ENCODE results near the gene PACS1. TPM values are rescaled to one million over a fixed set of nuclear protein-coding genes. Genes with fewer than 3 reads are reported as not detected.

The PACS1 gene
- total and polyA plus RNA-seq, 2 donors (not counting 1 experiment from before 2014, with no cell fraction given), result 131 to 303 TPM

GRCh38 chr11:66293777-66294625 lies 223.9 kb downstream of the PACS1 start:
- Mint-ChIP-seq H3K4me1 (peaks cover 23% of the 10 kb centered on the region), H3K27me3 (peaks cover 18% of the 10 kb centered on the region), H3K27ac (no peak overlapping the region), H3K9me3 (ENCODE audit: insufficient read depth) (no peaks in the 10 kb centered on the region), H3K4me3 (no peak overlapping the region)
- WGBS (ENCODE audit: insufficient coverage), result 79% methylated on average over 26 of the region's 30 CpGs
- peaks cover 0 to 4% (median 0%) of the 10 kb centered on the region in 3 donors for H3K9me3 ChIP-seq (ENCODE audit: control extremely low read depth in 1 of 3, control insufficient read depth in 2 of 3, insufficient read depth in 1 of 3, low read length in 2 of 3)
- H3K79me2 ChIP-seq (ENCODE audit: control insufficient read depth, insufficient read depth, low read length), result no peaks in the 10 kb centered on the region
- H3K9ac ChIP-seq (ENCODE audit: low read length), result no peak overlapping the region
- TF ChIP-seq EZH2 (IDR thresholded peaks at IDR 0.05; ENCODE audit: borderline replicate concordance, insufficient read depth, low read depth, low read length, poor library complexity, severe bottlenecking), result no peak
- TF ChIP-seq, protein P1, sequence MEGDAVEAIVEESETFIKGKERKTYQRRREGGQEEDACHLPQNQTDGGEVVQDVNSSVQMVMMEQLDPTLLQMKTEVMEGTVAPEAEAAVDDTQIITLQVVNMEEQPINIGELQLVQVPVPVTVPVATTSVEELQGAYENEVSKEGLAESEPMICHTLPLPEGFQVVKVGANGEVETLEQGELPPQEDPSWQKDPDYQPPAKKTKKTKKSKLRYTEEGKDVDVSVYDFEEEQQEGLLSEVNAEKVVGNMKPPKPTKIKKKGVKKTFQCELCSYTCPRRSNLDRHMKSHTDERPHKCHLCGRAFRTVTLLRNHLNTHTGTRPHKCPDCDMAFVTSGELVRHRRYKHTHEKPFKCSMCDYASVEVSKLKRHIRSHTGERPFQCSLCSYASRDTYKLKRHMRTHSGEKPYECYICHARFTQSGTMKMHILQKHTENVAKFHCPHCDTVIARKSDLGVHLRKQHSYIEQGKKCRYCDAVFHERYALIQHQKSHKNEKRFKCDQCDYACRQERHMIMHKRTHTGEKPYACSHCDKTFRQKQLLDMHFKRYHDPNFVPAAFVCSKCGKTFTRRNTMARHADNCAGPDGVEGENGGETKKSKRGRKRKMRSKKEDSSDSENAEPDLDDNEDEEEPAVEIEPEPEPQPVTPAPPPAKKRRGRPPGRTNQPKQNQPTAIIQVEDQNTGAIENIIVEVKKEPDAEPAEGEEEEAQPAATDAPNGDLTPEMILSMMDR (IDR thresholded peaks at IDR 0.05), result no peak
- ATAC-seq (ENCODE audit: low read depth), result no peak
- intact Hi-C loops (cut with micrococcal nuclease), result no loop called here
- peak; percentile 24 for DNase-seq
- H3K4me1 ChIP-seq (ENCODE audit: control insufficient read depth in 2 of 2, insufficient read depth in 2 of 2, low read length in 2 of 2), result peaks cover 24 to 25% of the 10 kb centered on the region in 2 donors
- POLR2A ChIA-PET, result no interaction called here
- H4K20me1 ChIP-seq (ENCODE audit: control insufficient read depth, insufficient read depth, low read length, poor library complexity, severe bottlenecking), result no peaks in the 10 kb centered on the region
- H2AFZ ChIP-seq (ENCODE audit: insufficient read depth, low read depth, low read length, poor library complexity, severe bottlenecking), result no peak overlapping the region
- H3K27me3 ChIP-seq (replicated peaks in 1 of 4; ENCODE audit: control extremely low read depth in 1 of 4, control insufficient read depth in 3 of 4, insufficient read depth in 4 of 4, low read length in 3 of 4), result peaks cover 2 to 33% (median 15%) of the 10 kb centered on the region in 4 experiments
- no peaks in the 10 kb centered on the region for H3K36me3 ChIP-seq (replicated peaks in 1 of 2; ENCODE audit: control extremely low read depth in 1 of 2, control insufficient read depth in 1 of 2, extremely low read depth in 1 of 2, insufficient read depth in 2 of 2, low read length in 1 of 2)
- CTCF ChIA-PET, result interaction anchor here (2.1 kb wide), 1 partner anchor 18 kb away, joined by 8 read pairs; no protein-coding TSS in a partner anchor
- H3K4me2 ChIP-seq (replicated peaks; ENCODE audit: low read depth, low read length, poor library complexity, severe bottlenecking), result no peak overlapping the region
- H3K4me3 ChIP-seq (ENCODE audit: control extremely low read depth in 1 of 5, extremely low read depth in 1 of 5, insufficient read depth in 1 of 5, low read depth in 2 of 5, low read length in 4 of 5), result no peak overlapping the region
- H3K27ac ChIP-seq (ENCODE audit: low read length in 2 of 2), result no peak overlapping the region

Other genes with a start within 250 kb of the PACS1 start
- gene SNX32, start 236.3 kb upstream of the PACS1 start, total RNA-seq, result 0.34 and 0.57 TPM in 2 replicates
- 0.89 and 8.8 TPM in 2 replicates for gene SNX32, start 236.3 kb upstream of the PACS1 start, polyA plus RNA-seq
- gene CFL1, start 212.1 kb upstream of the PACS1 start, total RNA-seq, result 439 and 455 TPM in 2 replicates
- gene CFL1, start 212.1 kb upstream of the PACS1 start, polyA plus RNA-seq, result 530 and 990 TPM in 2 replicates
- gene MUS81, start 209.8 kb upstream of the PACS1 start, total RNA-seq, result 71.1 and 74.5 TPM in 2 replicates
- gene MUS81, start 209.8 kb upstream of the PACS1 start, polyA plus RNA-seq, result 134 and 135 TPM in 2 replicates
- gene EFEMP2, start 197.5 kb upstream of the PACS1 start, total RNA-seq, result 9.5 and 11.7 TPM in 2 replicates
- gene EFEMP2, start 197.5 kb upstream of the PACS1 start, polyA plus RNA-seq, result 13.3 and 14.7 TPM in 2 replicates
- gene CTSW, start 190.4 kb upstream of the PACS1 start, total RNA-seq, result 0.84 and 1.3 TPM in 2 replicates
- 4.6 and 5.4 TPM in 2 replicates for gene CTSW, start 190.4 kb upstream of the PACS1 start, polyA plus RNA-seq
- 59.8 and 63.4 TPM in 2 replicates for gene FIBP, start 181.8 kb upstream of the PACS1 start, total RNA-seq
- 94.9 and 128 TPM in 2 replicates for gene FIBP, start 181.8 kb upstream of the PACS1 start, polyA plus RNA-seq
- gene CCDC85B, start 179.6 kb upstream of the PACS1 start, total RNA-seq, result 16.8 and 18.2 TPM in 2 replicates
- 21.8 and 39.5 TPM in 2 replicates for gene CCDC85B, start 179.6 kb upstream of the PACS1 start, polyA plus RNA-seq
- gene FOSL1, start 169.9 kb upstream of the PACS1 start, total RNA-seq, result not detected in 2 replicates
- gene FOSL1, start 169.9 kb upstream of the PACS1 start, polyA plus RNA-seq, result 2.3 and 4.8 TPM in 2 replicates
- 50.6 and 57.6 TPM in 2 replicates for gene C11orf68, start 151.2 kb upstream of the PACS1 start, total RNA-seq
- gene C11orf68, start 151.2 kb upstream of the PACS1 start, polyA plus RNA-seq, result 16.6 and 34.9 TPM in 2 replicates
- 62.9 and 71.7 TPM in 2 replicates for gene DRAP1, start 150.8 kb upstream of the PACS1 start, total RNA-seq
- 83.9 and 90.2 TPM in 2 replicates for gene DRAP1, start 150.8 kb upstream of the PACS1 start, polyA plus RNA-seq
- not detected in 2 replicates for gene TSGA10IP, start 124.8 kb upstream of the PACS1 start, total RNA-seq
- gene TSGA10IP, start 124.8 kb upstream of the PACS1 start, polyA plus RNA-seq, result not detected in 2 replicates
- gene SART1, start 108.5 kb upstream of the PACS1 start, total RNA-seq, result 97.4 and 102 TPM in 2 replicates
- gene SART1, start 108.5 kb upstream of the PACS1 start, polyA plus RNA-seq, result 57.1 and 74.5 TPM in 2 replicates
- 61.0 and 65.2 TPM in 2 replicates for gene EIF1AD, start 68.1 kb upstream of the PACS1 start, total RNA-seq
- 56.9 and 100 TPM in 2 replicates for gene EIF1AD, start 68.1 kb upstream of the PACS1 start, polyA plus RNA-seq
- gene BANF1, start 67.8 kb upstream of the PACS1 start, total RNA-seq, result 99.3 and 99.5 TPM in 2 replicates
- 74.3 and 75.7 TPM in 2 replicates for gene BANF1, start 67.8 kb upstream of the PACS1 start, polyA plus RNA-seq
- gene CST6, start 58.3 kb upstream of the PACS1 start, total RNA-seq, result not detected in 2 replicates
- not detected in 2 replicates for gene CST6, start 58.3 kb upstream of the PACS1 start, polyA plus RNA-seq
- not detected in 2 replicates for gene CATSPER1, start 43.8 kb upstream of the PACS1 start, total RNA-seq
- gene CATSPER1, start 43.8 kb upstream of the PACS1 start, polyA plus RNA-seq, result not detected in 2 replicates
- gene GAL3ST3, start 21.1 kb upstream of the PACS1 start, total RNA-seq, result not detected in 2 replicates
- gene GAL3ST3, start 21.1 kb upstream of the PACS1 start, polyA plus RNA-seq, result not detected in 2 replicates
- gene SF3B2, start 17.9 kb upstream of the PACS1 start, total RNA-seq, result 205 and 214 TPM in 2 replicates
- gene SF3B2, start 17.9 kb upstream of the PACS1 start, polyA plus RNA-seq, result 123 and 139 TPM in 2 replicates
- gene KLC2, start 187.4 kb downstream of the PACS1 start, total RNA-seq, result 47.7 and 49.2 TPM in 2 replicates
- gene KLC2, start 187.4 kb downstream of the PACS1 start, polyA plus RNA-seq, result 24.1 and 26.9 TPM in 2 replicates
- gene RAB1B, start 198.4 kb downstream of the PACS1 start, total RNA-seq, result 76.0 and 77.8 TPM in 2 replicates
- 61.7 and 77.1 TPM in 2 replicates for gene RAB1B, start 198.4 kb downstream of the PACS1 start, polyA plus RNA-seq
- gene CNIH2, start 207.9 kb downstream of the PACS1 start, total RNA-seq, result 1.5 and 2.0 TPM in 2 replicates
- gene CNIH2, start 207.9 kb downstream of the PACS1 start, polyA plus RNA-seq, result 0.92 and 2.6 TPM in 2 replicates
- gene YIF1A, start 218.9 kb downstream of the PACS1 start, total RNA-seq, result 43.9 and 47.6 TPM in 2 replicates
- 65.8 and 95.0 TPM in 2 replicates for gene YIF1A, start 218.9 kb downstream of the PACS1 start, polyA plus RNA-seq
- 0.17 TPM in 1 of 2 replicates, not detected in the other for gene TMEM151A, start 221.6 kb downstream of the PACS1 start, total RNA-seq
- gene TMEM151A, start 221.6 kb downstream of the PACS1 start, polyA plus RNA-seq, result 1.1 and 1.5 TPM in 2 replicates
- gene CD248, start 246.8 kb downstream of the PACS1 start, total RNA-seq, result 0.83 and 0.96 TPM in 2 replicates
- gene CD248, start 246.8 kb downstream of the PACS1 start, polyA plus RNA-seq, result 0.40 and 0.62 TPM in 2 replicates